GM12872 (cell line): Measurements from ENCODE around the gene GNA12.

ENCODE experiments used
- TF ChIP-seq, protein P1 (sequence below): IDR thresholded peaks from 3 replicates; pipeline ENCODE4 v1.5.1; 2011; ENCODE audit warnings: low read depth, mild to moderate bottlenecking, low read length, moderate library complexity; ENCODE audit not compliant: insufficient read depth

Gene GNA12

DNA sequence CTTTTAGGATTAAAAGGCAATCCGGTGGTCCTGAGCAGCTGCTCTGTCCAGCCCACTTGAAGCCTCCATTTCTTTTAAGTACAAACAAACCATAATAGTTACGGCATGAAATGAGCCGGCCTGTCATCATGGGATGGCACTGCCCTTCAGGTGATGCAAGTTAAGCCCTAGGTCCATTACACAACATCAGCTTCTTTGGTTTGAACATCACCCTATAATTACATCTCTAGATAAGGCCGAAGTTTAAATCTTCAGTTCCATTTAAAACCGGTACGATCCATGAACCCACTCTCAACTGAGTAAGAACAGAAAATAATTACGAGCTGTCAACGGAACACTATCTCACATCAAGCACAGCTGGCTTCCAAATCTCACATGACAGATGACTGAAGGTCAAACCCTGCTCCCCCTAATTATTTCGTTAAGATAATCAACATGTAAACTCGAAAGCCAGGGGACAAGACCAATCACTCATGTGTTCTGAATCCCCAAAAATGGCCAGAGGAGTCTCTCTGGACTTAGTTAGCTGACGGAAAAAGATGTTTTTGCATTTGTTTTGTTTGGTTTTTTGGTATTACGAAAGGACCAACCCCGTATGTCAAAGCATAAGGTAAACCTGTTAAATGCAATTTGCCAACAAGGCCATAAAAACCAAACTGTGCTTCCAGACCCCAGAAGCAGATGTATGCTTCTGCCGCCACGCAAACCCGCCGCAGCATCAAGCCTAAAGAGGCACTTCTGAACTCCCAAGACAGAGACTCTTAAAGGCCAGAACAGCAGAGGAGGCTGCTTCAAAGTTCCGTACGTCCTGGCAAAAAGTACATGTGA is 10.8 kb downstream of the GNA12 start:
- TF ChIP-seq, protein P1, sequence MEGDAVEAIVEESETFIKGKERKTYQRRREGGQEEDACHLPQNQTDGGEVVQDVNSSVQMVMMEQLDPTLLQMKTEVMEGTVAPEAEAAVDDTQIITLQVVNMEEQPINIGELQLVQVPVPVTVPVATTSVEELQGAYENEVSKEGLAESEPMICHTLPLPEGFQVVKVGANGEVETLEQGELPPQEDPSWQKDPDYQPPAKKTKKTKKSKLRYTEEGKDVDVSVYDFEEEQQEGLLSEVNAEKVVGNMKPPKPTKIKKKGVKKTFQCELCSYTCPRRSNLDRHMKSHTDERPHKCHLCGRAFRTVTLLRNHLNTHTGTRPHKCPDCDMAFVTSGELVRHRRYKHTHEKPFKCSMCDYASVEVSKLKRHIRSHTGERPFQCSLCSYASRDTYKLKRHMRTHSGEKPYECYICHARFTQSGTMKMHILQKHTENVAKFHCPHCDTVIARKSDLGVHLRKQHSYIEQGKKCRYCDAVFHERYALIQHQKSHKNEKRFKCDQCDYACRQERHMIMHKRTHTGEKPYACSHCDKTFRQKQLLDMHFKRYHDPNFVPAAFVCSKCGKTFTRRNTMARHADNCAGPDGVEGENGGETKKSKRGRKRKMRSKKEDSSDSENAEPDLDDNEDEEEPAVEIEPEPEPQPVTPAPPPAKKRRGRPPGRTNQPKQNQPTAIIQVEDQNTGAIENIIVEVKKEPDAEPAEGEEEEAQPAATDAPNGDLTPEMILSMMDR = no peak

DNA sequence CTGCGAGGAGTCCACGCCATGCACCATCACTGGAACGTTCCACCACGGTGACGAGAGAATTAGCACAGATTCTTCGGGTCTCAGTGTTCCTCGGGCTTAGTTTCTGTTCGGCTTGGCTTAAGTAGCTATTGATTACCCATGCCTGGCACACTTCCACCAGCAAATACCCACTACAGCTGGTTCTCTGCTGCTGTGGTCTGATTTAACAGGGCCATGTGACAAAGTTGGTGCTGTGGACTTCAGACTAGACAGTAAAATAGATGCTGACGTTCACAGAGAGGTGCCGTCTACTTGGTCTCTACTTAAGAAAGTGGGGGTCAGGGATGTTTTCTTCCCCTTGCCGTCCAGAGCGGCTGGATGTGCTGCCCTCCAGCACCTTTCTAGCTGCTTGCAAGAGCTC is 11.6 kb downstream of the GNA12 start:
- TF ChIP-seq, protein P1 = no peak

DNA sequence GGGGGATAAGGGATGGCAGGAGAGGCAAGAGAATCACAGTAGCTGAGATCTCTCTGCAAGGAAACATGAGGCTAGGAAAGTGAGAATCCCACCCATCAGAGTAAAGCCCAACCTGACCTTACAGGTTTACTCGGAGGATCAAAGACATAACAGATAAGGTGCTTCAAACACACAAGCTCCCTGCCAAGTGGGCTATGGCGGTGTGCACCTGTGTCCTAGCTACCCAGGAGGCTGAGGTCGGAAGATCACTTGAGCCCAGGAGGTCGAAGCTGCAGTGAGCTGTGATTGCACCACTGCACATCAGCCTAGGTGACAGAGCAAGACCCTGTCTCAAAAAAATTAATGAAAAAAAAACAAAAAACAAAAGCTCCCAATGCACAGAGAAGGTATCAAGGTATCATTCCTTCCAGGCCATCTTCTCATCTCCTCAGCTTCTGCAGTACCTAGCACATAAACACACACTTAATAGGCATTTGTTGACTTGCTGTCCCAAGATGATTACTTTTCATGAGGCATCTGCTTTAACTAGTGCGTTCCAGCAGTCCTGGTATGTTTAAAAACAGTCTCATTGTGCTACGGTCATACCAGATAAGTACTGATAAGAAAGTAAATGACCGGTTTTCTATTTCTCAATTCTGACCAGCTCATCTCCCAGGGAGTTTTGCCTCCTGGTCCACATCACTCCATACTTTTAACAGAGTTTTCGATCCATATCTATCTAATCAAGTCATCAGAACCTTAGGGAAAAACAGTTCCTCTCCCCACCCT is 13.3 kb downstream of the GNA12 start:
- TF ChIP-seq, protein P1 = no peak

DNA sequence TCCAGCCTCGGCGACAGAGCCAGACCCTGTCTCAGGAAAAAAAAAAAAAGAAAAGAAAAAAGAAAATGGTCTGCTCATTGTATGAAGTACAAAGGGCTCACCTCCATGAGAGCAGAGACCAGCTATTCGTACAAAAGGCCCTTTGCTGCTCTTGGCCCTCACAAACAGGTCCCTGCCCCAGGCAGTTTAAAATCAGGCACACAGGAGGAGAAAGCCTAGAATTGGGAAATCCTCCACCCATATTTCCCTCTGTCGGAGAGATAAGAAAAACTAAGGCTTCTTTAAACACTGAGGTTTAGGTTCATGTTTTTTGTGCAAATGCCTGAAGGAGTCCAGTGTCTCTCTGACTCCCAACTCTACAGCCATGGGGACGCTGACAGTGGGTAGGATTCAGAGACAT is 15.1 kb downstream of the GNA12 start:
- TF ChIP-seq, protein P1 = no peak

DNA sequence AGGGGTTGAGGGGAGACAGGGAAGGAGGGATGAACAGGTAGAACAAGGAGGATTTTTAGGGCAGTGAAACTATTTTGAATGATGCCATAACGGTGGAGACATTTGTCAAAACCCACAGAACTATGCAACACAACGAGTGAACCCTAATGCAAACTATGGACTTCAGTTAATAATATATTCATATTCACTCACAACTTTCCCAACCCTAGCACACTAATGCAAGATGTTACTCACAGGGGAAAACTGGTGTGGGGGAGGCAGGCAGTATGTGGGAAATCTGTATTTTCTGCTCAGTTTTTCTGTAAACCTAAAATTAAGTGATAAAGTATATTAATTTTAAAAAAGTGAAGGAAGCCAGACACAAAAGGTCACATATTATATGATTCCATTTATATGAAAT is 17.3 kb downstream of the GNA12 start:
- TF ChIP-seq, protein P1 = no peak

DNA sequence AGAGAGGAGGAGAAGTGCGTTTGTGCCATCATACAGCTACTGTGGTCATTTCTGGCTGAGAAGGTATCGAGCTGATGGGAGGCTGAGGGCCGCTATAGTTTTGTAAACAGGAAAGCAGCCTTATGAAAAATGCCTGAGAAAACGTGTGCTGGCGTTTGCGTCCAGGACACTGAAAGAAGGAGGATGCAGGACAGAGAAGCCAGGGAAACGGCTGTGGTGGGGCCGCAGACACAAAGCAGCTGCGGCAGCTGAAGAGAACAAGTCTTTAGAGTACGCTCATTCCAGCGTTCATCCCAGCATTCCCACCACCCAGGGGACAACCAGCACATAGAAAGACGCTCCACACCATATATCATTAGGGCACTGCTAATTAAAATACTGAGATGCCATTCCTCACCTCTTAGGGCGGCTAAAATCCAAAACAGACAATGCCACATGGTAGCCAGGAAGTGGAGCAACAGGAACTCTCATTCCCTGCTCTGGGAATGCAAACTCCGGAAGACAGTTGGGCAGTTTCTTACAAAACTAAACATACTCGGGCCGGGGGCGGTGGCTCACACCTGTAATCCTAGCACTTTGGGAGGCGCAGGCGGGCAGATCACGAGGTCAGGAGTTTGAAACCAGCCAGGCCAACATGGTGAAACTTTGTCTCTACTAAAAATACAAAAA is 18.4 kb downstream of the GNA12 start:
- TF ChIP-seq, protein P1 = no peak
